Effector CD8-positive, alpha-beta T cell (primary cell): Measurements from ENCODE around the gene RACK1.
"Not testable (repeated sequence)": the region's sequence is repeated elsewhere in the genome, so short reads cannot be mapped to it uniquely, and the experiment has no call there.

Experiments
- DNase-seq: peaks from one replicate; lab custom pipeline; 2025; lab: John Stamatoyannopoulos, UW

Gene RACK1

GRCh38 chr5:181215997-181216989 lies 27.4 kb downstream of the RACK1 start:
- DNase-seq = no peak

- not testable (repeated sequence) for DNase-seq
These were observed 29.5 kb downstream of the RACK1 start for GRCh38 chr5:181214249-181214648.

- DNase-seq = no peak
These were observed 30.8 kb downstream of the RACK1 start for GRCh38 chr5:181212934-181213333.

GRCh38 chr5:181212080-181212479 lies 31.6 kb downstream of the RACK1 start:
- no peak for DNase-seq

GRCh38 chr5:181211208-181211607 lies 32.5 kb downstream of the RACK1 start:
- DNase-seq = no peak

GRCh38 chr5:181210698-181211097 lies 33.0 kb downstream of the RACK1 start:
- DNase-seq = not testable (repeated sequence)

GRCh38 chr5:181210148-181210547 lies 33.6 kb downstream of the RACK1 start:
- not testable (repeated sequence) for DNase-seq

GRCh38 chr5:181209006-181209405 lies 34.7 kb downstream of the RACK1 start:
- DNase-seq = not testable (repeated sequence)

- DNase-seq = no peak
These were observed 35.8 kb downstream of the RACK1 start for GRCh38 chr5:181207960-181208253.

GRCh38 chr5:181207214-181207959 lies 36.3 kb downstream of the RACK1 start:
- DNase-seq = no peak

GRCh38 chr5:181205761-181206649 lies 37.7 kb downstream of the RACK1 start:
- DNase-seq = no peak

GRCh38 chr5:181204826-181205760 lies 38.6 kb downstream of the RACK1 start, which contains the start of gene TRIM7:
TSS of gene TRIM7 (minus strand) at chr5:181205196. CDS start at chr5:181205110, 86 bp downstream.
- DNase-seq = no peak

GRCh38 chr5:181204113-181204825 lies 39.4 kb downstream of the RACK1 start:
- no peak for DNase-seq

- no peak for DNase-seq
These were observed 40.0 kb downstream of the RACK1 start for GRCh38 chr5:181203777-181204112.

GRCh38 chr5:181203093-181203711 lies 40.5 kb downstream of the RACK1 start:
- DNase-seq = no peak

- no peak for DNase-seq
These were observed 42.9 kb downstream of the RACK1 start for GRCh38 chr5:181200816-181201215.

GRCh38 chr5:181199881-181200638 lies 43.6 kb downstream of the RACK1 start:
- DNase-seq = no peak

- DNase-seq = no peak
These were observed 44.7 kb downstream of the RACK1 start for GRCh38 chr5:181198905-181199519.
